DMS 273 (cell line): ENCODE measurements around the gene PPP6R2.

Experiments
- DNase-seq: peaks from one replicate; lab custom pipeline; 2025; ENCODE audit not compliant: unreplicated experiment; lab: John Stamatoyannopoulos, UW

Gene PPP6R2

DNA sequence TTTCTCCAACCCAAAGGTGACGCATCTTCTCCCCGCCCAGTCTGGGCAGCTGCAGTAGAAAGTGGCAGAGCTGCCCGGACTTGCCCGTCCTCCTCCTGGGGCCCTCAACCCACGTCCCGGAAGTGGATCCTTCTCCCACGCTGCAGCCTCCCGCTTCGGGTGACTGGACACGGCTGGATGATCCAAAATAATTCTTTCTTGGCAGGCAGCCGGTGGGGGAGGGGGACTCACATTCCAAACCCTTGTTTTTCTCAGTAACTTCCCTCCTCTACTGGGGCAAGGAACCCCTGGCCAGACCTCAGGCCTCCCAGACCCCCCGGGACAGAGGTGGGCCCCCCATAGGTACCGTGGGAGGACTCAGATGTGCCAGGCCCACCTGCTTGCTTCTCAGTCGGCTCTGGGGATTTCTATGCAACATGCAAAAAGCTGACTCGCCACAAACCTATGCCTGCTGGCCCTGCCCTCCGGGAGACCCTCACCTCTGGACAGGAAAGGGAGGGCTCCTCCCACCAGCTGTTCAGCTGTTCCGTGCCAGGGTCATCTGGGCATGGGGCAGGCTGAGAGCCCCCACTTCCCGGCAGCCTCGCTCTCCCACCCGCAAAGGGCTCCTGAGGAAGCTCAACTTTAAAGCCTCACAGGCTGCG lies 37.1 kb upstream of the PPP6R2 start:
- peak; percentile 95 for DNase-seq

DNA sequence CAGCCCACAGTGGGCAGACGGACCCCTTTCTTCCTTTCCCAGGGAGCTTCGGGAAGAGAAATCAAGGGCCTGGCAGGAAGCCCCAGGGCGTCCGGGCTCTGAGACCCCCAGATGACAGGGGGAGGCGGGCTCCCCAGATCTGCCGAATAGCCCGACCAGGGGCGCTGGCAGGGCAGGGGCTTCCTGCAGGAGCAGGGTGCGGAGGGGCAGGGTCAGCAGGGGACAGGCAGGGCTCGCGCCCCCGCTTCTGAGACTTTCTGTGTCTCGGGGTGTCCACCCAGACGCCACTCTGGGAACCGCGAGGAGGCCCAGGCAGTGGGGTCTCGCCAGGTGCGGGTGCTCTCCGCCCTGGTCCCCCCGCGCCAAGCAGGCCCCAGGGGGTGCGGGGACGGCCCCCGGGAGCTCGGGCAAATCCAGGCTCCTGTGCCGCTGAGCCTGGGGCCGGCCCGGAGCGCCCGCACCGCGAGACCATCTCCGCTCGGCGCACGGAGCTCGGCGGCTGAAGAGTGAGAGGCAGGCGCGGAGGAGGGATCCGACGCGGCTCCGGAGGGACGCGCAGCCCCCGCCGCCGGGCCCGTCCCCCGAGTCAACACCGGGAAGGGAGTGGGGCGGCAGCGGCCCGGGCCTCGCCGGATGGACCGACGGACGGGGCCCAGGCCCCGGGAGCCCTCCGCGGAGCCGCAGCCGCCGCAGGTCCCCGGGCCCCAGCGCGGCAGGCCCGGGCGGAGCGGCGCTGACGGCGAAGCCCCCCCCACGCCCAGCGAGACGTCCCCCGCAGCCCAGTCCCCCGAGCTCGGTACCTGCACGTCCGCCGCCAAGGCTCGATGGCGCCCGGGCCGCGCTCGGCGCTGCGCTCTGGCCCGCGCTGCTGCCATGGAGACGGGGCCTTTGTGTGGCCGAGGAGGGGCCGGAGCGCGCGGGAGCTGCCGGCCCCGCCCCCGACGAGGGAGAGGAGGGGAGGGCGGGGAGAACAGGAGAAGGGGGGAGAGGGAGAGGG lies 36.1 kb upstream of the PPP6R2 start, which contains the start of gene PLXNB2:
Gene PLXNB2, minus strand, starts transcription at position 894 of the 997 bp plus-strand sequence. CDS start 17,062 bp downstream, outside the sequence.
- peak; percentile 90 for DNase-seq

DNA sequence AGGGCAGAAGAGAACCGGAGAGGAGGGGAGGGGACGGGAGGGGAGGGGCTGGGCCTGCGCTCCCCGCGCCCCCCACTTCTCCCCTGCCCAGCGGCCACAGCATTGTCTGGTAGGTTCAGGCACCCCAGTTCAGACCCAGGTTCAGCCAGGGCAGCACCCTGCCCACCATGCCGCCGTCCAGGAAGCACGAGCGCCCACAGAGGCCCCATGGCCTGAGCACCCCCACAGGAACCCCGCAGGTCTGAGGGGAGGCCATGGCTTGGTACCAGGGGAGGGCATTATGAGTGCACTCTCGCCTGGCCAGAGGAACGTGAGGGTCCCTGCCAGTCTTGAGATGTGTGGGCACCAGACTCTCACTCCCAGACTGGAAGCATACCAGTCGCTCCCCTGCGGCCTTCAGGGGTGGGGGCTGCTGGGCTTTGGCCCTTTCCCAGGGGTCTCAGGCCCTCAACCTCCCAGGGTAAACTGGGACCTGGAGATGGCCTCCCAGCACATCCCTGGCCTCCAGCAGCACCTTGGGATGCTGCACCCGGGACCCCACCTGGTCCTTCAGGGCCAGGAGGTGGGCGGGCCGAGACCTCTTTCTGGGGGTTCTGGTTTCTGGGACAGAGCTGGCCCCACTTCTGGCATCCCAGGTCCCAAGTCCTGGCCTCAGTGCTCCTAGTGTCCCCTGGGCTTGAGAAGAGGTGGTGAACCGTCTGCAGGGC lies 35.1 kb upstream of the PPP6R2 start:
- no peak for DNase-seq

DNA sequence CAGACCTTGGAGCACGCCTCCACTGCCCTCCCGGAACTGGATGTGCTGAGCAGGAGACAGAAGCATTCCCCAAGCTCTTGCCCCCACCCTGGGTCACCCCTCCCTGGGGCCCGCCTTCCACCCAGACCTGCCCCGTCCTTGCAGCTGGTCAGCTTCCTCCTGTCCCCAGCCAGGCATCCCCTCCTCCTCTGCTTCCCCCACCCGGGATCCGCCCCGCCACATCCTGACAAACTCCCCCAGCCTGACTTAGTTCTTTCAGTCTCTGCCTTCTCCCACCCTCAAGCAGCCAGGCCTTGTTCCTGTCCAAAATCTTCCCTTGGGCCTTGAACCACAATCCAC lies 34.6 kb upstream of the PPP6R2 start:
- DNase-seq, result peak; percentile 32

DNA sequence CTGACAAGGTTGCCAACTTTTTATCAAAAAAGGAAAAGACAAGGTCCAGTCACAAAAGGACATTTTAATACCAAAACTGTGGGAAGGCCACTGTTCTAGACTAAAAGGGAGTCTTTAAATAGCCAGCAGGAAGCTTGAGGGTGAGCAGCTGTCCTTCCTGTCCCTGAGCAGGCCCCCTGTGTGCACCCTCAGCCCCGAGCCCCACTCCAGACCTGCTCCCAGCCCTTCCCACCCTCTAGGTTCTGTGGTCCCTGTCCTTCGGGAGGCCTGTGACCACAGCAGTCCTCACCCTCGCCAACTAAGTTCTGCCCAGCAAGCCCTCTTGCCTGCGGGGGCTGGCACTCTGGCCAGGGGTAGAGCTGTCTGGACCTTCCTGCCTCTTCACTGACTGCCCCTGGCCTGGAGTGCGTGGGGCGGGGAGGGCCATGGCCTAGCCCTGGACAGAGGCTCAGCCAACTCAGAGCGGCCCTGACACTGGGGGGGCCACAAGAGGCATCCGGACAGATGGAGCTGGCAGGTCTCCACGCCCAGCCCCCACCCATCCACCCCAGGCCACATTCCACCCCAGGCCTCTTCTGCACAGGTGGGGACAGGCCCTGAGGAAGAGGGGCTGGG lies 34.0 kb upstream of the PPP6R2 start:
- DNase-seq, result no peak

DNA sequence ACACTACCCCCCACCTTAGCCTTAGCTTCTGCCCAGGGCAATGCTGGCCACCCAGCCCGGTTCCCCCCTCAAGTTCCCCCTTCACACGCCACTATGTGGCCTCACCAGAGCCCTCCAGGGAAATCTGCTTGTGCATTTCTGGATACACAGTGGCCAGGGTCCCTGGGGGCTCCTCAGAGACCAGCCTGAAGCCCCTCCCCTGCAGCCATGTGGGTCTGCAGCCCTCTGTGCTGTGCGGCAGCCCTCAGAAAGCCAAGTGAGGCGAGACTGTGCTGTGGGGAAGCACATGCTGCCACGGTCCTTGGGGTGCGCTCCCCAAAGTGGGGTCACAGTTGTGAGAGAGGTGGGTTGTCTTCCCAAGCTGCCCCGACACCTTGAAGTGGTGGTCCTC lies 33.5 kb upstream of the PPP6R2 start:
- DNase-seq, result no peak

DNA sequence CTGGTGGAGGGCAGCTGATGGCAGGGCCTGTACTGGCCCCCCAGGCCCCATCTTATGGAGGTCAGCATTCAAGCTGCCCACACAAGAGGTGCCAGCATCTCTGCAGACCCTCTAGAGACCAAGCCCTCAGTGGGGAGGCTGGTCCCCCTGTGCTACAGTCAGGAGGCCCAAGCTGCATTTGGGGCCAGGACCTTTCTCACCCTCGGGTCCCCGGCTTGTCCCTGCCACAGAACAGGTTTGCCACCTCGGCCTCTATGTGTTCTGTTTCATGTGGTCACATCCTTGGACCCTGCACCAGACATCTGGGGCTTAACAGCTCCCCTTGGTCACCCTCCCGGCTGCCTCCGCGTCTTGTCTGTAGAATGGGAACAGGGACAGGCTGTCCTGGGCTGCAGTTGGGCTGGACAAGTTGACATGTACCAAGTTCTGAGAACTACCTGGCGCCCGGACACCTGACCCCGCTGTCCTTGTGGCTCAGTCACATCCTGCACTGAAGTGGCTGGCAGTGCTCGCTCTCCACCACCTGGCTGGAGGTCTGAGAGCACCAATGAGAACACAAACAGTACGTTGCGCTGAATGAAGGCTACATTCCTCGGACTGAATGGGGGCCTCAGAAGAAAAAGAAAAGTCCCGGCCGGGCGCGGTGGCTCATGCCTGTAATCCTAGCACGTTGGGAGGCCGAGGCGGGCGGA lies 33.0 kb upstream of the PPP6R2 start:
- no peak for DNase-seq

DNA sequence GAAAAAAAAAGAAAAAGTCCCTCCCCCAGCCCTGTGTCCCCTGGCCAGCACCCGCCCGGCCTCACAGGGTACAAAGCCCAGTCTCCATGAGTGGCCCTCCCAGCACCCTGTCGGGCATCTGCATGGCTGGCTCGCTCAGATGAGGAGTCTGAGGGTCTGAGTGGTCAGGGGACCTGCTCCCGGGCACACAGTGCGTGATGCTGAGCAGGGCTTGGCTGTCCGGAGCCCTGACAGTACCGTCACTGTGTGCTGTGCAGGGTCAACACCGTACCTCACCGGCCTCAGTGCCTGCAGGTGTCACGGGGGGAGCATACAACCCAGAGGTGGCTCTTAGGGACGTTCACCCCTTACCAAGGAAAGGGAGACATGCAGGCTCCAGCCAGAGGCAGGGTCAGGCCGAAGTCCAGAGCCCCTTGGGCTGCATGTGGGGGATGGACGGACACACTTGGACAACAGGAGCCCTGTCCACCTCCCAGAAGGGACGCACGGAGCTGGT lies 32.1 kb upstream of the PPP6R2 start:
- no peak for DNase-seq

DNA sequence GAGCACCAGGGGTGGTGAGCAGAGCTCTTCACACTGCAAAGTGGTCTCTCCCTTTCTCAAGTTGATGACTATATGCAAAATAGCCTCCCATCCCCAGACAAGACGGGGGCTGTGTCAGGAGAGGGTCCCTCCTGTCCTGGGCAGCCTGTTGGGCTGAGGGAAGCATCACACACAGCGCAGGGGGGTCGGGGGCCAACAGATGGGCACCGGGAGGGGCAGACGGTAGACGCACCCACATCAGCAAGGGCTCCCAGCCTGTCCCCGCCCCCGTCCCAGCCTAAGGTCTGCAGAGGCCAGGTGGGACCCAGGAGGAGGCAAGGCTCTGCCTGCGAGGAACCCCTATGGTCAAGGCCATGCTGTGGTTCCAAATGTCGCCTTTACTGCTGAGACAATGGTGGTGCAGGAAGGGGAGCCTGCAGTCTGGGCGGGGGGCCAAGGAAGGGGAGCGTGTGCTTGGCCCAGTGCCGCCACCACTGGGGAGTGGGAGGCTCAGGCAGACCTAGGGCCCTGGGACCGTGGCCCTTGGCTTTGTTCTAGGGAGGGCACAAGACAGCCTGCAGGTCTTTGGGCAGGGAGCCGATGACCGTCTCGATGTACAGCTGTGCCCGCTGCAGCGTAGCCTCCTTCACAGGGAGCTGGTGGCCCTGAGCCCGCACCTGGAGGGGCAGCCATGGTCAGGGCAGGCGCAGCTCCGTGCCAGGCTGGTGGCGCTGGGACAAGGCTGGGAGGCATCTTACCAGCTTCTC lies 31.3 kb upstream of the PPP6R2 start:
- peak; percentile 56 for DNase-seq

DNA sequence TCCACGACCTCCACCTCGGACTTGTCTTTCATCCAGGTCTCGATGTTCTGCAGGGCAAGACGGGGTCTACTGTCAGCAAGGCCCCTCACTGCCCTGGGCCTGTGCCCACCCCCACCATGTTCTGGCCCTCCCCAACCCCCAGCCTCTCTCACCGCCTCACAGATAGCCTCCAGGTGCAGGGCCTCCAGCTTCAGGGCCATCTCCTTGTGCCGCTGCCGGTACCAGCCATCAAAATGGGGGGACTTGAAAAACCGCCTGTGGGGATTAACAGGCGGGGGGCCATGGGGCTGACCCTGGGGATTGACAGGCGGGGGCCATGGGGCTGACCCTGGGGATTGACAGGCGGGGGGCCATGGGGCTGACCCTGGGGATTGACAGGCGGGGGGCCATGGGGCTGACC lies 30.8 kb upstream of the PPP6R2 start:
- no peak for DNase-seq

DNA sequence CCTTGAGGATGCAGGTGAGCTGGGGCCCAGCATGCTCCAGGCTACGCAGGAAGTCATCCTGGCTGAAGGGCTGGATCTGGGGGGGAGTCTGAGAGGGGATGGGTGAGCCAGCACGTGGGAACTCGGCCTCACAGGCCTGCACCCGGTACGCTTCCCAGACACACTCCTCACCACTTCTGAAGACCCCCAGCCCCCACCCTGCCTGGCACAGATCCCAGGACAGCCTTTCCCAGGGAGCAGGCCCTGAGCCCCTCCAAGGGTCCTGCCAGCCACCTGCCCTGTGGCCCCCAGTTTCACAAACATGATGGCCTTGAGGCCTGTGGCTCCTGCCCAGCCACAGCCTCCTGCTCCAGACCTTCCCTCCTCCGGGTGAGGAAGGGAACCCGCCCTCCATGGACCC lies 30.1 kb upstream of the PPP6R2 start:
- DNase-seq, result no peak

DNA sequence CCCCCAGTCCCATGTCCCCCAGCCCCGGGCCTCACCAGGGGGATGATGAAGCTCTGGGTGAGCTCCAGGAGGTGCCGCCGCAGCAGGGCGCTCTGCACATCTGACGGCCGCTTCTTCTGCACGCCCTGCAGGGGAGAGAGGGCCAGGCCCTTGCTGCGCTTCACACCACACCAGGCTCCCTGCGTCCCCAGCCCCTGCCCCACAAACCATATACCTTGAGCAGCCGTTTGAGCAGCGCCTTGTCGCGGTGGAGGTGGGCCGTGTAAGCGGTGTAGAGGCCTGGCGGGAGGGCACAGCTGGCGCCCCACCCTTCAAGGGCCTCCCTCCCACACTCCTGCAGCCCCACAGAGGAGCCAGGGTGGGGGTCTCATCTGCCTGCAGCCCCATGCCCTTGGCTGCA lies 29.5 kb upstream of the PPP6R2 start:
- DNase-seq, result no peak

DNA sequence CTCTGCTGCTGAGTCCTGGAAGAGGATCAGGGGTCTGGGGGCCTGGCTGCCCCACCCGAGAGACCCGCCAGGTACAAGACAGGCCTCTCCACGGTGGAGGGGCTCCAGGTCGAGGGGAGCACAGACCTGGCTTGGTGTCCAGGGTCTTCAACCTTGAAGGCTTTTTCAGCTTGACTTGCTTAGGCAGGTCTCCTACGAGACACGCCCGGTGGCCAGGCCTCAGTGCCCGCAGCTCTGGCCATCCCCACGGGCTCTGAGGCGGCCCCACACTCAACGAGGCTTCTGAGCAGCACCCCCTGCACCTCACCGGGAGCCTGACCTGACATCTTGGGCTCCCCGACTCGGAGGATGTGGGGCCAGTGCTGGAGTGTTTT lies 29.1 kb upstream of the PPP6R2 start:
- no peak for DNase-seq

DNA sequence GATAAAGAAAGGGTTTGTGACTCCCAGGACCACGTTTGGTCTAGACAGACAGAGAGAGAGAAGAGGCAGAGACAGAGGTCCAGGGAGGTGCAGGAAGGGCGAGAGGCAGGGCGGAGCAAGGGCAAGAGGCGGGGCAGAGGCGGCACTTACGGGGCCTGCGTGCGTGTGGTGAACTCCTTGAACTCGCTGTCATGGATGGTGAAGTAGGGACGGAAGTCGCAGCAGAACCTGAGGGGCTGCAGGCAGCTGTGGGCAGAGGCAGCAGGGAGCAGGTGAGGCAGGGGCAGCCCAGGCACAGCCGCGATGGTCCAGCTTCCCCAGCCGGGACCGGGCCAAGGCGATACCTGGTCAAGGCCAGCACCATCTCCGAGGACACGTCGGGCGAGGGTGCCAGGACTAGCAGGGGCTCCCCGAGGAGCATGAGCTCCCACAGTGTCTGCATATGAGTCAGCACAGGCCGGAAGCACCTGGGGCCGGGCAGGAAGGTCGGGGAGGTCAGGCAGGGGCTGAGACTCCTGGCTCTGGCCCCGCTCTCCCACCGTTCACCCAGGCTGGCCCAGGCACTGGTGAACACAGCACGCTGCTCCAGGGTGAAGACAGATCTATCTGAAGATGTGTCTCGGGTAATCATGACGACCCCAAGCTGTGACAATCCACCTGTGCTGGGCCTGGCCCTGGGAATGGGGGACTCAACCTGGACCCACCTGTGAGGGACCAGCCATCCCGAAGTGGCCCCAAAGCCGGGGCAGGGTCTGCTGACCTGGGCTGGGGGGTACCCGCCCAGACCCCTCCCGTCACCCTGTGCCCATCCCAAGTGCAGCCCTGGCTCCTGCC lies 28.5 kb upstream of the PPP6R2 start:
- no peak for DNase-seq

DNA sequence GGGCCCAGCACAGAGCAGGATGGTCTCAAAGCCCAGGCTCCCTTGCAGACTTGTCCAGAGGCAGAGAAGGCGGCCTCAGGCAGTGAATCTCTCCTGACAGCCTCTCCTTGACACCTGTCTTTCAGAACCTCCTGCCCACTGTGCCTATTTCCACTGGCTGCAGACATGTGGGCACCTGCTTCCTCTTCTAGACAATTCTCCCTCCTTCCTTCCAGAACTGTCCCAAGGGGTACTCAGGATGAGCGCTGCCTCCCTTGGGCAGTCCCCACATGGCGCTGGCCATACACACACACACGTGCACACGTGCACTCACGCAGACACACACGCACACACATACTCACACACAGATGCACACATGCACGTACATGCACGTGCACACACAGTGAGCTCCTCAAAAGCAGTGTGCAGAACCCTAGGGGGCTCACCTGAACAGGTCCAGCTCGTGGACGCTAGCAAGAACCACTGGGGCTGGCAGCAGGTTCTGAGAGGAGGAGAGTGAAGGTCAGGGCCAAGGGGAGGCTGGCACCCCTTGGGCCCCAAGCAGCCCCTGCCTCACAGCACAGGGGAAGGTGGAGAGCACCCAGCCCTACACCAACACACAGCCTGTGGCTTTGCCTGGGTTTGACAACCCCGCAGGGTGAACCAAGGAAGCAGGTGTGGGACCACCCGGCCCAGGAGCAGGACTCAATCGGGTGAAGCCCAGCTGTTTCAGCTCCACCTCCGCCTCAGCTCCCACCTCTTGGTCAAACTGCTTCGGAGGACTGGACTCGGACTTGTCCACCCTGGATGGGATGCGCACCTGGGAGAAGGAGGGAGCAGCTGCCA lies 27.6 kb upstream of the PPP6R2 start:
- no peak for DNase-seq

DNA sequence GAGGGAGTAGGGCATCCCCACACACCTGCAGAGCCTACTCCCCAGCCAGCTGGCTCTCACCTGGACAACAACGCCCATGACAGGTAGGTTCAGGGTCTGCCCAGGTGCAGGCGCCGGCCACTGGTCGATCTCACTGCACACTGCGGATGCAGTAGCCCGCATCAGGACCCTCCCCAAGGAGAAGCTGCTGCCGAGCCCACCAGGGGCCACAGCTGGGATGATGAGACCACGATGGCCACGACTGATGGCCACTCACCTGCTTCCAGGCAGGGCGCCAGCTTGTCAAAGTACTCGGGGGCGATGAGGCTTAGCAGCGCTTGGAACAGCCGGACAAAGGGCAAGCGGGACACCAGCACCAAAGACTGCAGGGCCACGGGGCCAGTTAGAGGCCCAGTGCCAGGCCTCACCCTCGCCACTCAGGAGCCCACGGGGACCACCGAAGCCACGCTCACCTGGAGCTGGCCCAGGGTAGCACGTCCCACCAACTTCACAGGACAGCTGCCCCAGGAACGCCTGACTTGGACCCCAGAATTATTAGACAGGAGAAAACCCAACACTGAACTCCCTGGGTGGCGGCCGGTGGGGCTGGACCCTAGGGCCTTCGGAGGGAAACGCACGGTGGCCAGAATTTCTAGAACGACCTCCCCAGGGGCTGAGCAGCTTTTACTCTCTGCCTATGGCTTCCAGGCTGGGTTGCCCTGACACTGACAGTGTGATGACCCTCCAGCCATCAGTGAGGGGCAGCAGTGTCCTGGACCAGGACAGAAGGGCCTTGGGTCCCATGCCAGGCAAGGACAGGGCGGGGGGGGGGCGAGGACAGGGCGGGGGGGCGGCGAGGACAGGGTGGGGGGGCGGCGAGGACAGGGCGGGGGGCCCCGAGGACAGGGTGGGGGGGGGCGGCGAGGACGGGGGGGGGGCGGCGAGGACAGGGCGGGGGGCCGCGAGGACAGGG lies 26.7 kb upstream of the PPP6R2 start:
- no peak for DNase-seq

DNA sequence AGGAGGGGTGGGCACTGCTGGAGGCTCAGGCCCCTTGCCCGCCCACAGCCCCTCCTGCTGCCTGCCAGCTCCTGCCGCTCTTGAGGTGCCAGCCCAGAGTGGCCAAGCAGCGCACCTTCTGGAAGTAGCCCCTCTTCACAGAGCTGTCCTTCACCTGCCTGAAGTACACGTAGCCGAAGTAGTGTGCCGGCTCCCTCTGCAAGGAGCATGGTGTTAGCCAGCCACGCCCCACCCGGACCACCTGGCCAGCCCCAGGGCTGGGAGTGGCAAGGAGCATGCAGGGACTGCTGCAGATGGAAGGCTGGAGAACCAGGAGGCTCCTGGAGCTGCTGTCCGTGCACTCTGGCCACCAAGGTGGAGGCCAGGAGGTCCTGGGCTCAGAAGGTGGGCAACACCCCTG lies 25.9 kb upstream of the PPP6R2 start:
- DNase-seq, result no peak
